Effector memory CD8-positive, alpha-beta T cell (primary cell): ENCODE measurements around the gene UBE2G2.

Experiments used
- ATAC-seq: fragments of 150-1000 bp; cut with Tn5 transposase; replicated peaks from 2 replicates; pipeline ENCODE4 v1.10.0; 2021; ENCODE audit warnings: mild to moderate bottlenecking, moderate library complexity
- DNase-seq, 3 experiments: peaks; one replicate each; pipeline ENCODE4 v3.0.0; 2021
- H3K27ac Mint-ChIP-seq, 2 donors: one replicate each; pipeline ENCODE4 v1.8.0; 2022; ENCODE audit warnings: mild to moderate bottlenecking in 2 of 2, mixed read lengths in 2 of 2, moderate library complexity in 2 of 2
- H3K27me3 Mint-ChIP-seq, 2 donors: one replicate each; pipeline ENCODE4 v1.8.0; 2022; ENCODE audit warnings: mixed read lengths in 2 of 2
- H3K36me3 Mint-ChIP-seq: one replicate; pipeline ENCODE4 v1.8.0; 2022; ENCODE audit warnings: mild to moderate bottlenecking, moderate library complexity, mixed read lengths; ENCODE audit not compliant: insufficient read depth
- H3K4me1 Mint-ChIP-seq, 2 donors: one replicate each; pipeline ENCODE4 v1.8.0; 2022; ENCODE audit warnings: low read depth in 2 of 2, mixed read lengths in 2 of 2
- H3K4me3 Mint-ChIP-seq, 2 donors: one replicate each; pipeline ENCODE4 v1.8.0; 2022; ENCODE audit warnings: mild to moderate bottlenecking in 2 of 2, mixed read lengths in 2 of 2, moderate library complexity in 2 of 2
- H3K9me3 Mint-ChIP-seq, 2 donors: one replicate each; pipeline ENCODE4 v1.8.0; 2022; ENCODE audit warnings: mixed read lengths in 2 of 2

UBE2G2 gene

DNA sequence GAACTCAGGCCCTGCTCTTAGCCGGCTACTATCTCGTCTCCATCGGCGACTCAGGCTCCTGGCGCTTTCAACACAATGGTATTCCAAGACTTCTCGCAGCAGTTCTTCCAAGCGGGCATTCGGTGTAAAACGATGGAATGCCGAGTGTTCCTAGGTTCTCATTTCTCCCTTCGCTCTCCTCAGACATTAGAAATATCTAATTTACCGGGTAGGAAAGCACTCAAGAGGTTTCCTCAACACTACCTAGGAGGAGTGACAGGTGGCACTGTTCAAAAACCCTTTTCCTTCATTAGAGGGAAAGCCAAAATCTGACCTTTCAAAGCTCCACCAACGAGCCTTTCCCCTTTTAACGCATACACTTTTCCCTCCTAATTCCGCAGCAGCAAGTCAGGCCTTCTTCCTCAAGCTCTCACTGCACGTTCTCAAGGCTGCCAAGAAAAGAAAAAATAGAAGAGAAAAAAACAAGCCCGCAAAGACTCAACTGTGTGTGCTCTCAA is 601 bp downstream of the UBE2G2 start:
- peak overlapping the region; percentile 65 to 85 for H3K27ac Mint-ChIP-seq
- H3K27me3 Mint-ChIP-seq, result no peaks in the 10 kb centered on the region
- no peaks in the 10 kb centered on the region for H3K9me3 Mint-ChIP-seq
- peak overlapping the region; percentile 86 to 88 for H3K4me3 Mint-ChIP-seq
- DNase-seq (peak in 2 of 3 experiments; percentile 27 to 29), ATAC-seq (peak; percentile 62)
- peaks cover 35 to 45% of the 10 kb centered on the region in 2 donors for H3K4me1 Mint-ChIP-seq
- H3K36me3 Mint-ChIP-seq, result peaks cover 44% of the 10 kb centered on the region

DNA sequence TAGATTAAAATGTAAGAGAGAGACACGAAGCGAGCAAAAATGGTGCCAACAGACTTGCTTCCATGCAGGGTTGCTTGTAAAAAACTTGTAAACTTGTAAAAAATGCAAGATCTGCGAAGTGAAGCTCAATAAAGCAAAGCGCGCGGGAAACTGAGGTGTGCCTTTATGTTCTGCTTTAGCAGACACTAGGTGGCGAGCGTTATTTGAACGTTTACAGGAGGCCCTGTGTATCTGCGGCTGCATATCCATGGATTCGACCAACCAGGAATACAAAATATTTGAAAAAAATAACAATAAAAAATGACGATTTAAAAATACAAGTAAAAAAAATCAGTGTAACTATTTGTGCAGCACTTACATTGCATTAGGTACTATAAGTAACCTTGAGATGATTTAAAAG is 1.5 kb downstream of the UBE2G2 start:
- DNase-seq (no peak), ATAC-seq (no peak)
- Mint-ChIP-seq H3K9me3 (no peaks in the 10 kb centered on the region), H3K27me3 (no peaks in the 10 kb centered on the region), H3K27ac (peak overlapping the region in 1 of 2 donors; percentile 35), H3K36me3 (peaks cover 37% of the 10 kb centered on the region), H3K4me3 (peak overlapping the region; percentile 86 to 88), H3K4me1 (peaks cover 35 to 51% of the 10 kb centered on the region in 2 donors)

- H3K36me3 Mint-ChIP-seq, result peaks cover 37% of the 10 kb centered on the region
Measured at GRCh38 chr21:44799646-44800045, 2.0 kb downstream of the UBE2G2 start.

DNA sequence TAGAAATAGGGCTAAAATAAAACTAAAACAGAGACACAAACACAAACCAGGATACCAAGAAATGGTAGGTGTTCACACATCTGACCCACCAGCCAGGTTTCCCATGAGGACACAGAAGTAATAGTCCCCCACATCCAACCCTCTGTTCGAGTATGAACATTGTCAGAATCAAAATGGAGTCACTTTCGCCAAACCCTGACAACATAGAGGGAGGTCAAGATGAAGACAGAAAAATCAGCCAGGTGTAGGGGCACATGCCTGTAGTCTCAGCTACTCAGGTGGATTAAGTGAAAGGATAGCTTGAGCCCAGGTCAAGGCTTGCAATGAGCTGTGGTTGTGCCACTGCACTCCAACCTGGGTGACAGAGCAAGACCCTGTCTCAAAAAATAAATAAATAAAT is 3.8 kb downstream of the UBE2G2 start:
- ATAC-seq (no peak), DNase-seq (no peak)
- Mint-ChIP-seq H3K27ac (no peak overlapping the region), H3K36me3 (peaks cover 32% of the 10 kb centered on the region), H3K9me3 (no peaks in the 10 kb centered on the region), H3K4me1 (peaks cover 36 to 53% of the 10 kb centered on the region in 2 donors), H3K27me3 (no peaks in the 10 kb centered on the region), H3K4me3 (no peak overlapping the region)

More at GRCh38 chr21:44799646-44800045, 2.0 kb downstream of the UBE2G2 start:
- H3K27ac Mint-ChIP-seq, result peak overlapping the region in 1 of 2 donors; percentile 35
- ATAC-seq (no peak), DNase-seq (no peak)
- no peaks in the 10 kb centered on the region for H3K27me3 Mint-ChIP-seq
- peaks cover 35 to 51% of the 10 kb centered on the region in 2 donors for H3K4me1 Mint-ChIP-seq
- H3K4me3 Mint-ChIP-seq, result peak overlapping the region; percentile 26 to 63
- H3K9me3 Mint-ChIP-seq, result no peaks in the 10 kb centered on the region

DNA sequence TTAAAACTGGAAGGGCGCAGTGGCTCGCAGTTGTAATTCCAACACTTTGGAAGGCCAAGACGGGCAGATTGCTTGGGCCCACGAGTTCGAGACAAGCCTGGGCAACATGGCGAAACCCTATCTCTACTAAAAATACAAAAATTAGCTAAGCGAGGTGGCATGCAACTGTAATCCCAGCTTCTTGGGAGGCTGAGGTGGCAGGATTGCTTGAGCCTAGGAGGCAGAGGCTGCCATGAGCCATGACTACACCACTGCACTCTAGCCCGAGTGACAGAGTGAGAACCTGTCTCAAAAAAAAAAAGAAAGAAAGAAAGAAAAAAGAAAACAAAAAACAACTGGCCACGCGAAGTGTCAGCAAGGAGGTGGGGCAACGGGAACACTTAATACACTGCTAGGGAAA is 6.3 kb downstream of the UBE2G2 start:
- DNase-seq, result no peak
- no peak for ATAC-seq
- H3K27ac Mint-ChIP-seq, result no peak overlapping the region
- H3K9me3 Mint-ChIP-seq, result no peaks in the 10 kb centered on the region
- no peaks in the 10 kb centered on the region for H3K27me3 Mint-ChIP-seq
- peaks cover 19% of the 10 kb centered on the region for H3K36me3 Mint-ChIP-seq
- no peak overlapping the region for H3K4me3 Mint-ChIP-seq
- peaks cover 31 to 47% of the 10 kb centered on the region in 2 donors for H3K4me1 Mint-ChIP-seq

- ATAC-seq (no peak), DNase-seq (no peak)
- H3K36me3 Mint-ChIP-seq, result peaks cover 19% of the 10 kb centered on the region
- peak overlapping the region in 1 of 2 donors; percentile 72 for H3K27ac Mint-ChIP-seq
- H3K4me3 Mint-ChIP-seq, result no peak overlapping the region
- H3K27me3 Mint-ChIP-seq, result no peaks in the 10 kb centered on the region
- H3K4me1 Mint-ChIP-seq, result peaks cover 22 to 43% of the 10 kb centered on the region in 2 donors
- H3K9me3 Mint-ChIP-seq, result no peaks in the 10 kb centered on the region
Measured at GRCh38 chr21:44793592-44794374, 7.8 kb downstream of the UBE2G2 start.

DNA sequence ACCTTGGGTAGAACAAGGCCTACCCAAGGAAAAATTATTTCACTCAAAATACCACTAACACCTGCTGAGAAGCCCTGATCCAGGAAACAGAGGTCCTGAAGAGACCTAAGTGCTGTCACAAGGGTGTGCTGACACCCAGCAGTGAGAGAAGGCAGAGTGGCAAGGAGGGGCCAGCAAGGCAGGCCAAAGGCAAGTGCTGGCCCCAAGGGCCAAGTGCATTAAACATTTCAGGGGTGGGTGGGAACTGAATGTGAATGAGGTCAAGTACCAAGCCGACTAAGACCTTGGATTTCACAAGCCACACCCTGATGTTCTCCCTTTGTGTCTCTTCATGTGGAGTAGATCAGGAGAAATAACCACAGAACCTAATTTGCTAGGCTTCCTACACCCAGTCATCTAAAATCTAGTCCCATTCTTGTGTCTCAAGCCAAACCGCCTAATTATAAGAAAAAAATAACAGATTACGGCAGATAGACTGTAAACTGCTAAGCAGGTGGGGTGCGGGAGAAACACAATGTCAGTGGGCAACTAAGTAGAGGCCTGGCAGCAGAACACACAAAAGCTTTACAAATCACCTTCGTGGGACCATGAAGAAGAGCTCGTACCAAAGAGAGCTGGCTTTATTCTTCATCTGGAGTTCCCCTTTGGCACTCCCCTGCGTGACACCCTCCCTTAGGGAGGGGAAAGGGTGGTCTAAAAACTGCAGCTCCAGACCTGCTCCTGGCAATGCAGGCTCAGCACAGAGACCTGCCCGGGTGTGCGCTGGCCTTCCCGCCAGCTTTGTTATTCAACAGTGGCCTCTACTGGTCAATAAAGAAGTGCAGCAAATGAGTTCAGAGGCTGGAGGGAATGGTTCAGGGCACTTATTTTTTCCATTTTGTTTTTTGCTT is 8.7 kb downstream of the UBE2G2 start:
- Mint-ChIP-seq H3K9me3 (no peaks in the 10 kb centered on the region), H3K4me3 (no peak overlapping the region), H3K36me3 (peaks cover 15% of the 10 kb centered on the region), H3K27me3 (no peaks in the 10 kb centered on the region), H3K27ac (peak overlapping the region in 1 of 2 donors; percentile 72), H3K4me1 (peaks cover 20 to 37% of the 10 kb centered on the region in 2 donors)
- DNase-seq, result peak; percentile 39 to 48 (median 47)
- peak; percentile 94 for ATAC-seq

DNA sequence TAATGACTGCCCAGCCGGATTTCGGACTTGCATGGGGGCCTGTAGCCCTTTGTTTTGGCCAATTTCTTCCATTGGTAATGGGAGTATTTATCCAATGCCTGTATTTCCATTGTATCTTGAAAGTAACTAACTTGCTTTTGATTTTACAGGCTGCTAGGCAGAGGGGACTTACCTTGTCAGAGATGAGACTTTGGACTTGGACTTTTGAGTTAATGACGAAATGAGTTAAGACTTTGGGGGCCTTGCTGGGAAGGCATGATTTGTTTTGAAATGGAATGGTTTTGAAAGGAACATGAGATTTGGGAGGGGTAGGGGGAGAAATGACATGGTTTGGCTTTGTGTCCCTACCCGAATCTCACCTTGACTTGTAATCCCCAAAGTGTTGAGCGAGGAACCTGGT is 9.6 kb downstream of the UBE2G2 start:
- no peak overlapping the region for H3K4me3 Mint-ChIP-seq

DNA sequence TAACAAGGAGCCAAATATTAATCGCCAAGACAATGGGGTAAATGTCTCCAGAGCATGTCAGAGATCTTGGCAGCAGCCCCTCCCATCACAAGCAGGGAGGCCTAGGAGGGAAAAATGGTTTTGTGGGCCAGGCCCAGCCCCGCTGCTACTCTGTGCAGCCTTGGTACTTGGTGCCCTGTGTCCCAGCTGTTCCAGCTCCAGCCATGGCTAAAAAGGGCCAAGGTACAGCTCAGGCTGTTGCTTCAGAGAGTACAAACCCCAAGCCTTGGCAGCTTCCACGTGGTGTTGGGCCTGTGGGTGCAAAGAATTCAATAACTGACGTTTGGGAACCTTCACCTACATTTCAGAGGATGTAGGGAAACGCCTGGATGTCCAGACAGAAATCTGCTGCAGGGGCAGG is 10.4 kb downstream of the UBE2G2 start:
- peak overlapping the region; percentile 27 to 38 for H3K27ac Mint-ChIP-seq
- H3K9me3 Mint-ChIP-seq, result no peaks in the 10 kb centered on the region
- H3K4me1 Mint-ChIP-seq, result peaks cover 12 to 30% of the 10 kb centered on the region in 2 donors
- no peak for ATAC-seq
- DNase-seq, result no peak
- H3K27me3 Mint-ChIP-seq, result no peaks in the 10 kb centered on the region
- H3K36me3 Mint-ChIP-seq, result peaks cover 8% of the 10 kb centered on the region
- H3K4me3 Mint-ChIP-seq, result no peak overlapping the region

More for the DNA sequence above, 9.6 kb downstream of the UBE2G2 start:
- Mint-ChIP-seq H3K27me3 (no peaks in the 10 kb centered on the region), H3K36me3 (peaks cover 15% of the 10 kb centered on the region), H3K9me3 (no peaks in the 10 kb centered on the region), H3K4me1 (peaks cover 19 to 36% of the 10 kb centered on the region in 2 donors), H3K27ac (peak overlapping the region in 1 of 2 donors; percentile 55)
- ATAC-seq (no peak), DNase-seq (no peak)

GRCh38 chr21:44790368-44790767 is 11.3 kb downstream of the UBE2G2 start:
- ATAC-seq (no peak), DNase-seq (no peak)
- H3K9me3 Mint-ChIP-seq, result no peaks in the 10 kb centered on the region
- peaks cover 16 to 30% of the 10 kb centered on the region in 2 donors for H3K4me1 Mint-ChIP-seq
- H3K36me3 Mint-ChIP-seq, result peaks cover 11% of the 10 kb centered on the region
- H3K27me3 Mint-ChIP-seq, result no peaks in the 10 kb centered on the region
- H3K27ac Mint-ChIP-seq, result peak overlapping the region; percentile 27 to 38
- no peak overlapping the region for H3K4me3 Mint-ChIP-seq

DNA sequence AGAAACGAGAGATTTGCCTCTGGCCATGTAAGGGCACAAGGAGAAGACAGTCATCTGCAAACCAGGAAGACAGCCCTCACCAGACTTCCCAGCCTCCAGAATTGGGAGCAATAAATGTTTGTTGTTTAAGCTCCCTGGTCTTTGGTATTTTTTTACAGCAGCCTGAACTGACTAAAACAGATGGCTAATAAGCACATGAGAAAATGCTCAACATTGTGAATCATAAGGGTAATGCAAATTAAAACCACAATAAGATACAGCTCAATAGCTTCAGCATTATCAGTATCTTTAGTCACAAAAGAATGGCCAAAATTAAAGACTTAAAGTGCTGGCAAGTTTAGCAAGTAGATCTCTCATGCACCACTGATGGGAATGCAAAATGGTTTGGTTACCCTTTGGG is 11.7 kb downstream of the UBE2G2 start:
- Mint-ChIP-seq H3K4me1 (peaks cover 18 to 32% of the 10 kb centered on the region in 2 donors), H3K27me3 (no peaks in the 10 kb centered on the region), H3K4me3 (no peak overlapping the region), H3K27ac (peak overlapping the region in 1 of 2 donors; percentile 25), H3K9me3 (no peaks in the 10 kb centered on the region), H3K36me3 (peaks cover 11% of the 10 kb centered on the region)
- DNase-seq, result no peak
- no peak for ATAC-seq

DNA sequence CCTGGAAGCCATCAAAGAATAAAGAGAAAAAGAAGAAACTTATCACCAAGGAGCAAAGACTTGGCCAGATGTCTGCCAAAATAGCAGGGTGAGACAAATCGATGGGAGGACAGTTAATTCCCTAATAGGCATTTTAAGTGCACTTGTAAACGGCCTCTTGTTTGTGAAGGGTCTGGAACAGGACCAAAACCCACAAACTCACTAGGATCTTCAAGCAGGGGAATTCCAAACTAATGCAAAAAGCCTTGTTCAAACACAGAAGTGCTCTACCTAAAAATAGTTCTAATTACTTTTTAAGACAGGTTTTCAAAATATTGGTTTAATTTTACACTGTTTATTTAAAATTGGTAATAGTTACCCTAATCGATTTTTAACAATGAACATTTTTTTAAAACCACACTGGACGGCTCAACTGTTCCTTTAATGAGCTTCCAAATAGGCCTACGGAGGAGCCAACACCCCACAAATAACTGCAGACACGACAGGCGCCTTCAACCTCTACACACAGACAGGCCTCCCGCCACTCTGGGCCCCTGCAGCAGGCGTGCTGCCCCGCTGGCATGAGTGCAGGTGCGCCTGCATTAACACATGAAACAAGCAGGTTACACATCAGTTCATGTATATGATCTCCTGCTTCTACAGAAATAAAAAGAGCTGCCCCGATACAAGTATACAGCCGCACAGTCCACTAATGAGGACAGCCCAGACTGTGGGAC is 15.8 kb downstream of the UBE2G2 start:
- peaks cover 16 to 32% of the 10 kb centered on the region in 2 donors for H3K4me1 Mint-ChIP-seq

DNA sequence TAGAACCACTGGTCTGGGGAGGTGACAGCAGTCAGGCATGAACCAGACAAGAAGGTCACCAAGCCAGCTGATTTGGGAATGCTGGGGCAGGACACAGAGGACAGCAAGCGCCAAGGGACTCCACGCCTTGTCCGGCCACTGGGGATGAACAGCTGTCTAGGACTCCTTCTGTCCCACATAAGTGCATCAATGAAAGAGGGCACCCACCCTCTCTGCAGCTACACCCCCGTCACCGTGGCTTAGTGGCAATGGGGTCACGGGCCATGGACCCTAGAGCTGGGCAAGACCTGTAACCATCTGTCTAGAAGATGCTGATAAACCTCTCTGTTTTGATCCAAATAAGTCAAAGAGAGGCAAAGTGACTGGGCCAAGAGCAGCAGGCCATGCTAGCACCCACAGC is 16.8 kb downstream of the UBE2G2 start:
- Mint-ChIP-seq H3K4me1 (peaks cover 14 to 27% of the 10 kb centered on the region in 2 donors), H3K36me3 (peaks cover 24% of the 10 kb centered on the region), H3K9me3 (no peaks in the 10 kb centered on the region), H3K27ac (no peak overlapping the region), H3K27me3 (no peaks in the 10 kb centered on the region), H3K4me3 (no peak overlapping the region)
- DNase-seq (no peak), ATAC-seq (no peak)

More for the DNA sequence above, 15.8 kb downstream of the UBE2G2 start:
- no peak for DNase-seq
- no peaks in the 10 kb centered on the region for H3K9me3 Mint-ChIP-seq
- no peaks in the 10 kb centered on the region for H3K27me3 Mint-ChIP-seq
- peak overlapping the region in 1 of 2 donors; percentile 55 for H3K27ac Mint-ChIP-seq
- peaks cover 22% of the 10 kb centered on the region for H3K36me3 Mint-ChIP-seq
- no peak overlapping the region for H3K4me3 Mint-ChIP-seq
- ATAC-seq, result no peak
